ENCODE results near the gene HDAC5. TPM values are rescaled to one million over a fixed set of nuclear protein-coding genes. Genes with fewer than 3 reads are reported as not detected.
"Not testable (repeated sequence)": the region's sequence is repeated elsewhere in the genome, so short reads cannot be mapped to it uniquely, and the experiment has no call there.

The HDAC5 gene
- total RNA-seq, 4 donors from 2014 or later = 31.1 to 135 (median 68.0) TPM

DNA sequence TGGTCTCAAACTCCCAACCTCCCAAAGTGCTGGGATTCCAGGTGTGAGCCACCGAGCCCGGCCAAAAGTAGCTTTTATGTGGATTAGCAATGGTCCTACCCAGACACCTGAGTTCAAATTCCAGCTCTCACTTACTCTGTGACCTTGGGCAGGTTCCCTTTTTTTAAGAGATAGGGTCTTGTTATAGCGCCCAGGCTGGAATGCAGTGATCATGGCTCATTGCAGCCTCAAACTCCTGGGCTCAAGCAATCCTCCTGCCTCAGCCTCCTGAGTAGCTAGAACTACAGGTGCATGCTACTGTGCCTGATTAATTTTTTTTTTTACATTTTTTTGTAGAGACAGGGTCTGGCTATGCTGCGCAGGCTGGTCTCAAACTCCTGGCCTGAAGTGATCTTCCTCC lies 16.6 kb downstream of the HDAC5 start:
- no peak for DNase-seq
- peaks cover 0 to 36% (median 0%) of the 10 kb centered on the region in 3 donors for H3K36me3 ChIP-seq
- TF ChIP-seq, protein P1, sequence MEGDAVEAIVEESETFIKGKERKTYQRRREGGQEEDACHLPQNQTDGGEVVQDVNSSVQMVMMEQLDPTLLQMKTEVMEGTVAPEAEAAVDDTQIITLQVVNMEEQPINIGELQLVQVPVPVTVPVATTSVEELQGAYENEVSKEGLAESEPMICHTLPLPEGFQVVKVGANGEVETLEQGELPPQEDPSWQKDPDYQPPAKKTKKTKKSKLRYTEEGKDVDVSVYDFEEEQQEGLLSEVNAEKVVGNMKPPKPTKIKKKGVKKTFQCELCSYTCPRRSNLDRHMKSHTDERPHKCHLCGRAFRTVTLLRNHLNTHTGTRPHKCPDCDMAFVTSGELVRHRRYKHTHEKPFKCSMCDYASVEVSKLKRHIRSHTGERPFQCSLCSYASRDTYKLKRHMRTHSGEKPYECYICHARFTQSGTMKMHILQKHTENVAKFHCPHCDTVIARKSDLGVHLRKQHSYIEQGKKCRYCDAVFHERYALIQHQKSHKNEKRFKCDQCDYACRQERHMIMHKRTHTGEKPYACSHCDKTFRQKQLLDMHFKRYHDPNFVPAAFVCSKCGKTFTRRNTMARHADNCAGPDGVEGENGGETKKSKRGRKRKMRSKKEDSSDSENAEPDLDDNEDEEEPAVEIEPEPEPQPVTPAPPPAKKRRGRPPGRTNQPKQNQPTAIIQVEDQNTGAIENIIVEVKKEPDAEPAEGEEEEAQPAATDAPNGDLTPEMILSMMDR (IDR thresholded peaks at IDR 0.05) = no peak
- TF ChIP-seq POLR2A (IDR thresholded peaks at IDR 0.05) = no peak
- H3K27me3 ChIP-seq = no peaks in the 10 kb centered on the region
- H3K27ac ChIP-seq = peak overlapping the region in 2 of 4 donors; percentile 87 to 90
- WGBS, 2 donors = 89 to 98% methylated on average over 4 of the region's 4 CpGs
- no peaks in the 10 kb centered on the region for H3K9me3 ChIP-seq
- intact Hi-C loops (cut with DNase I) = no loop called here
- peaks cover 42 to 99% (median 66%) of the 10 kb centered on the region in 3 donors for H3K4me1 ChIP-seq
- no peak overlapping the region for H3K4me3 ChIP-seq

DNA sequence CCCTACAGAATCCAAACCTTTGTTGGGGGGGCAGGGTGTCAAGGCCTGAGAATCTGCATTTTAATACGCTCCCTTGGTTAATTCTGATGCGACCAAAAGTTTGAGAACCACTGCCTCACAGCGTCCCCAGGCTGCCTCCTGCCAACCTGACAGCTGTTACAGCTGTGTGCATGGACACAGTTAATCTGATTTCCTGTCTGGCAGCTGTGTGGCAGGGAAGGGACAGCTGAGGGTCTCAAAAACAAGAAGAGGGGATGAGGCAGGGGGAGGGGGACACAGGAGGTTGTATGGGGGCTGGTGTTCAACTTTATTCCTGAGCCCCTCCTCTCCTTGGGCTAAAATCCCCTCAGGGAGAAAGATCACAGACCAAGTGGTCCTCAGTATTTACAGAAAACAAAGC lies 17.5 kb downstream of the HDAC5 start:
- DNase-seq = no peak
- Histone ChIP-seq H3K4me1 (peaks cover 34 to 99% (median 57%) of the 10 kb centered on the region in 3 donors), H3K9me3 (no peaks in the 10 kb centered on the region), H3K4me3 (no peak overlapping the region), H3K36me3 (peaks cover 0 to 39% (median 0%) of the 10 kb centered on the region in 3 donors), H3K27ac (peak overlapping the region in 1 of 4 donors; percentile 1), H3K27me3 (no peaks in the 10 kb centered on the region)
- 63 to 100% methylated on average over 1 to 3 of the region's 3 CpGs for WGBS, 2 donors
- TF ChIP-seq, protein P1 (IDR thresholded peaks at IDR 0.05) = no peak
- no peak for TF ChIP-seq POLR2A (IDR thresholded peaks at IDR 0.05)
- intact Hi-C loops (cut with DNase I) = no loop called here

DNA sequence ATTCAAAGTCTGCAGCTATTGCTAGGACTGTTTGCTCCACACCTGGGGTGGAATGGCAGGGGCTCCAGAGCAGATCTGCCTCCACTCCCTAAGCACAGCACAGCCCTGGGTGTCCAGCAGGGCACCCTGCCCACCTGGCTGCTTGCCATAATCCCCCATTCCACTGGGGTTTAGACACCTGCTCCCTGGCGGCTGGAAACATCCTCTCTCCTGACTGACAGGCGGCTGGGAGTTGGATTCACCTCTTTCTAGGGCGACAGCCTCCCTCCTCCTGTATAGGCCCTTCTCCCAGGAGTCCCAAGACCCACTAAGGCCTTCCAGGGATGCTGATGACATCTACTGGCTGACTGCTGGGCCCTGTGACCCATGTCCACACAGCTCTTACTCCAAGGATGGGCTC lies 18.0 kb downstream of the HDAC5 start:
- no peaks in the 10 kb centered on the region for H3K27me3 ChIP-seq
- TF ChIP-seq POLR2A (IDR thresholded peaks at IDR 0.05) = no peak
- TF ChIP-seq, protein P1 (IDR thresholded peaks at IDR 0.05) = no peak
- peaks cover 29 to 99% (median 52%) of the 10 kb centered on the region in 3 donors for H3K4me1 ChIP-seq
- H3K9me3 ChIP-seq = no peaks in the 10 kb centered on the region
- H3K36me3 ChIP-seq = peaks cover 0 to 39% (median 0%) of the 10 kb centered on the region in 3 donors
- H3K4me3 ChIP-seq = no peak overlapping the region
- 82 to 100% methylated on average over 1 to 3 of the region's 3 CpGs for WGBS, 2 donors
- intact Hi-C loops (cut with DNase I) = no loop called here
- H3K27ac ChIP-seq = peak overlapping the region in 3 of 4 donors; percentile 1 to 32 (median 14)
- no peak for DNase-seq

DNA sequence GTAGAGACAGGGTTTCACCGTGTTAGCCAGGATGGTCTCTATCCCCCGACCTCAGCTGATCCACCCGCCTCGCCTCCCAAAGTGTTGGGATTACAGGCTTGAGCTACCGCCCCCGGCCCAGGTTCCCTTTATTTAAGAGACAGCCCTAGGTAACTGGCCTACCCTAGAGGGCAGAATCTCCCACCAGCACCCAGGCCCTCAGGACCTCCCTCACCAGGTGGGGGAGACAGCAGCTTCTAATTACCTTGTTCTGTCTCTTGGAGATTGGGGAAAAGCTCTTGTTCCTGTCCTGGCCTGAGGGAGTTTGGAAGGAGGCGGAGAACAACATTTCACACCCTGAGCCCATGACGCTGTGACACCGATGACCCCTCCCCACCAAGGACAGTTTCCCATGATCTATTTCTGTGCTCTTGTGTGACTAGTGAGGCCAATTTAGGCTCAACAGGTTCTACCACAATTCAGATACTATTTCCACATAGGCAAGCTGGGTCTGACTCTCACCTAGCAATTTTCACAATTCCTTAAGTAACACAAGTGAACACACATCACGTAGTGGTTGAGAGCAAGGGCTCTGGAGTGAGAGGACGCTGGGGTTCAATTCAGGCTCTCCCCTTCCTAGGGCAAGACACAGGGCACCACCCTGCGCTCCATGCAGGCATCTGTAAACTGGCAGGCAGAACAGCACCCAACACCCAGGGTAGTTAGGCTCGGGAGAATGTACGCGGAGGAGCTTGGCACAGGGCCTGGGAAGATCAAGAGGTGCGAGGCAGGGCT lies 20.4 kb downstream of the HDAC5 start:
- WGBS, 2 donors = 64 to 67% methylated on average over 10 to 12 of the region's 16 CpGs
- peaks cover 0 to 46% (median 0%) of the 10 kb centered on the region in 3 donors for H3K36me3 ChIP-seq
- intact Hi-C loops (cut with DNase I) = no loop called here
- TF ChIP-seq POLR2A (IDR thresholded peaks at IDR 0.05) = no peak
- TF ChIP-seq, protein P1 (IDR thresholded peaks at IDR 0.05) = no peak
- H3K4me3 ChIP-seq = no peak overlapping the region
- H3K27ac ChIP-seq = peak overlapping the region; percentile 72 to 88 (median 77)
- H3K9me3 ChIP-seq = no peaks in the 10 kb centered on the region
- H3K27me3 ChIP-seq = no peaks in the 10 kb centered on the region
- DNase-seq = no peak
- peaks cover 13 to 96% (median 37%) of the 10 kb centered on the region in 3 donors for H3K4me1 ChIP-seq

DNA sequence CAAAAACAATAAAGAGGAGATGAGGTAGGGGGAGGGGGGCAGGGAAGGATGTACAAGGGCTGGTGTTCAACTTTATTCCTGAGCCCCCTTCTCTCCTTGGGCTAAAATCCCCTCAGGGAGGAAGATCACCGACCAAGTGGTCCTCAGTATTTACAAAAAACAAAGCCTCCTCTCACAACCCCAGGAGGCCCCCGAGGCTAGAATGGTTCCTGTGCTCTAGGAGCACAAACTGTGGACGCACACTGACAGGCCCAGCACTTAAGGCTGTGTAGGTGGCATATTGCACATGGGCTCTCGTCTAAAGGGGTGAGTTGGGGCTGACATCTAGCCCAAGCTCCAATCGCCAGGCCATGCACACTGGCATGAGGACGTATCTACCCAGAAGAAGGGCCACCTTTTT lies 21.6 kb downstream of the HDAC5 start:
- peak overlapping the region in 2 of 4 donors; percentile 82 to 88 for H3K27ac ChIP-seq
- H3K27me3 ChIP-seq; intact Hi-C loops (cut with DNase I); H3K4me3 ChIP-seq; DNase-seq; H3K9me3 ChIP-seq: not testable (repeated sequence)
- WGBS, 2 donors = 64 to 79% methylated on average over 5 to 6 of the region's 6 CpGs
- peaks cover 15 to 96% (median 37%) of the 10 kb centered on the region in 3 donors for H3K4me1 ChIP-seq
- H3K36me3 ChIP-seq = peaks cover 0 to 44% (median 0%) of the 10 kb centered on the region in 3 donors
